Aorta (tissue), 5 donors: ENCODE results near the gene MRPS22. TPM values are rescaled to one million over a fixed set of nuclear protein-coding genes. Genes with fewer than 3 reads are reported as not detected.
A peak's percentile ranks its signal among the peaks of the same experiment; 100 is the strongest.
"Not testable (repeated sequence)": the region's sequence is repeated elsewhere in the genome, so short reads cannot be mapped to it uniquely, and the experiment has no call there.

Experiments
- ATAC-seq: fragments of 200-7000 bp; cut with Tn5 transposase; one replicate; pipeline ENCODE4 v1.9.1; 2022; ENCODE audit warnings: moderate library complexity; ENCODE audit not compliant: low FRiP score
- DNase-seq, 2 donors: peaks; one replicate each; pipeline ENCODE4 v3.0.0-alpha.2; 2020
- H3K27ac ChIP-seq, 2 donors: one replicate each; pipeline ENCODE4 v1.5.1; 2013; ENCODE audit warnings: low read length in 2 of 2, mild to moderate bottlenecking in 2 of 2, moderate library complexity in 2 of 2, control low read depth in 1 of 2, inconsistent platforms in 1 of 2, low read depth in 1 of 2
- H3K27me3 ChIP-seq, 2 donors: one replicate each; pipeline ENCODE4 v1.6.1; 2013; ENCODE audit warnings: control low read depth in 1 of 2, low read length in 1 of 2, mild to moderate bottlenecking in 1 of 2, moderate library complexity in 1 of 2; ENCODE audit not compliant: insufficient read depth in 2 of 2, control insufficient read depth in 1 of 2
- H3K36me3 ChIP-seq, 2 donors: one replicate each; pipeline ENCODE4 v1.6.1; 2013; ENCODE audit warnings: control low read depth in 1 of 2, low read length in 1 of 2, mild to moderate bottlenecking in 1 of 2; ENCODE audit not compliant: insufficient read depth in 2 of 2, control insufficient read depth in 1 of 2
- H3K4me1 ChIP-seq, 2 donors: one replicate each; pipeline ENCODE4 v1.6.1; 2013; ENCODE audit warnings: low read length in 2 of 2, control low read depth in 1 of 2, mild to moderate bottlenecking in 1 of 2, moderate library complexity in 1 of 2; ENCODE audit not compliant: insufficient read depth in 2 of 2, control insufficient read depth in 1 of 2
- H3K4me3 ChIP-seq, 2 donors: one replicate each; pipeline ENCODE4 v1.5.1; 2013; ENCODE audit warnings: low read length in 2 of 2, control low read depth in 1 of 2, mild to moderate bottlenecking in 1 of 2
- H3K9me3 ChIP-seq: one replicate; pipeline ENCODE4 v1.6.1; 2013; ENCODE audit warnings: mild to moderate bottlenecking, low read length; ENCODE audit not compliant: control insufficient read depth
- WGBS, 2 donors: extraction: QIAGEN DNeasy Blood & Tissue Kit; methylation state at CpG; one replicate each; pipeline ENCODE4 v1.1.7; 2013; 5-methylcytosine and 5-hydroxymethylcytosine counted together
- intact Hi-C, 2 donors: fragments of 100-400 bp; cut with DNase I; formaldehyde crosslinking; loops; one replicate each; pipeline versions ENCODE4 v1.14.2 to v1.15.0; 2022
- polyA plus RNA-seq, 2 donors: library from polyadenylated mRNA; stranded (reverse); fragments of 200-250 nt; gene quantifications; one replicate each; pipeline ENCODE4 v1.2.3, GENCODE V29; 2013
- total RNA-seq, 2 donors: library from RNA; stranded (reverse); fragmentation: NEBNext Ultra II Directional; extraction: Animal tissue kit (Norgen Biotek cat#: 25700); gene quantifications; one replicate each; pipeline ENCODE4 v1.2.1, GENCODE V29; 2021
- donor health status: healthy with polysubstance abuse.
- donor health status: Bipolar disorder and iron deficiency.
- donor health status: DM: no; HTN: no; CAD: no.
- donor health status: DM: no; HTN: no; CAD: no.
- donor health status: DM: yes; HTN: yes; CAD: no.

MRPS22 gene
- total and polyA plus RNA-seq, 4 donors: 25.4 to 34.3 (median 31.1) TPM

DNA sequence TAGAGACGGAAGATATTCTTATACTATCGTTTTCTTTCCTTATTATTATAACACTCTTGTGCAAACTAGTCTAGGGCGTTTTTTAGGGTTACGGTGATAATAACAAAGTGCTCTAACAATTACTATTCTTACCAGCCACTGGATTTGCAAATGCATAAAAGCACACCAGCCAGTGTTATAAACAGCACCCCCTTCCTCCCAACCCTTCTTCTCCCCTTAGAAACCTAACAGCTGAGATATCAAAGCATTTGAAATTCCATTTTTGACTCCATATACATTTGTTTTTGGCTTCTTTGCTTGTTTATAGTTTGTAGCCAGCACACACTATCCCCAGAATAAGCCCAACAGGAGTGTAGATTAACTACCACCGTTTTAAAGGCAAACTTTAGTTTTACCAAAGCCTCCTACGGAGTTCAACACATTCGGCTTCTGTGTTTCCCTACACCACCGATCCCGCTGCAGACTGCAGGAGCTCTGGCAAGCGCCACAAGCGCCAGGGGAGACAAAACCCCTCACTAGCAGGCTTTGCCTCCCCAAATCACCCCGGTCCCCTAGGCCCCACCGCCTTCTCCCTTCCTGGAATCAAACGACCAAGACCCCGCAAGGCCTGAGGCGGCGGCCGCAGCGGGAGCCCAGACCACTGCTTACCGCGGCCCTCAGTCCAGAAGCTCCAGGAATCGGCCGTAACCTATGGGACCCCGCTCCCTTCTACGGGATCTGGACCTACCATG is 45.2 kb downstream of the MRPS22 start:
- DNase-seq: no peak
- Histone ChIP-seq H3K9me3 (no peaks in the 10 kb centered on the region), H3K4me1 (peaks cover 0 to 3% of the 10 kb centered on the region in 2 donors), H3K36me3 (no peaks in the 10 kb centered on the region), H3K27me3 (no peaks in the 10 kb centered on the region), H3K4me3 (peak overlapping the region; percentile 81 to 83), H3K27ac (peak overlapping the region; percentile 52 to 73)
- WGBS, 2 donors: 1% methylated on average over 22 to 25 of the region's 25 CpGs
- intact Hi-C loops: loop anchor here (5.0 kb wide), 1 partner anchor 42 kb away; no protein-coding TSS in a partner anchor
- no peak for ATAC-seq

DNA sequence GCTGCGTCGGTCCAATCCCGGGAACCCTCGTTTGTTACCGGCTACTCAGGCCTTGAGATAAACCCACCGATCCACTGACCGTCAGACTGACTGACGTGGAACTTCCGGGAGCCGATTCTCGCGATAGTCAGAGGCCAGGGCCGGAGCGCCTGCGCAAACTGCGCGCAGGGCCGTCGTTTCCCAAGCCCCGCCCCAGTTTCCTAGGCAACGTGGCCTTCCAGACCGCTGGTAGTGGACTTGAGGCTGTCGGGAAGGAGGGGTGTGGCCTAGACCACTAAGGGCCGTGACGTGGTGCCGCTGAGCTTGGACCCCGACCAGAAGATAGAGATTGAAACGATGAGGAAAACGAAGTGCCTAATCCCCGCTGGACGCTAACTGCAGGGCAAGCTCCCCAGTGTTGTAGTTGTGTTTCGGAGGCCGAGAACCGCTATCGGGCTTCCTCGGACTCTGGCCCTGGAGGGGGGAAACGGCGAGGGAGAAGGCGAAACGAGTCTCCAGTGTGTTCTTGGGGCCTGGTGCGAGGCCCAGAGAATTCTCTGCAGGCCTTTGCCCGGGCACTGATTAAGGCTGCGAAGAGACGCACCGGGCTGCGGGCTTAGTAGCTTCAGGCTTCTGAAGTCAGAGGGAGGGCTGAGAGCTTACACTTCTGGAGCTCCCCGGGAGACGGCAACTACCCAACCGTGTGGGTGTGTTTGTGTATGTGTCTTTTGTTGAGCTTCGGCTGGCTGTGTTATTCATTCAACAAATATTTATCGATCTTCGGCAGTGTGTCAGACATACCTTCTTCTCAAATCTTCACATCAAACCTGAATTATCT is 45.9 kb downstream of the MRPS22 start, which contains the start of gene COPB2:
COPB2 (minus strand) TSS at position 96 of the 817 bp plus-strand sequence. CDS start 97 bp downstream, outside the sequence.
- ATAC-seq (peak; percentile 100), DNase-seq (peak; percentile 100)
- intact Hi-C loops: loop anchor here (5.0 kb wide), 1 partner anchor 42 kb away; no protein-coding TSS in a partner anchor
- no peaks in the 10 kb centered on the region for H3K27me3 ChIP-seq
- 0% methylated on average over 52 of the region's 52 CpGs for WGBS, 2 donors
- H3K4me3 ChIP-seq: peak within 1 kb of the TSS; percentile 81 to 83
- H3K27ac ChIP-seq: peak within 1 kb of the TSS; percentile 73 to 99
- H3K9me3 ChIP-seq: no peaks in the 10 kb centered on the region
- no peaks in the 10 kb centered on the region for H3K36me3 ChIP-seq
- H3K4me1 ChIP-seq: peaks cover 0 to 3% of the 10 kb centered on the region in 2 donors

- no peaks in the 10 kb centered on the region for H3K27me3 ChIP-seq
- H3K4me3 ChIP-seq: no peak overlapping the region
- ATAC-seq: no peak
- DNase-seq: no peak
- H3K27ac ChIP-seq: no peak overlapping the region
- intact Hi-C loops: no loop called here
- no peaks in the 10 kb centered on the region for H3K36me3 ChIP-seq
- no peaks in the 10 kb centered on the region for H3K9me3 ChIP-seq
- H3K4me1 ChIP-seq: no peaks in the 10 kb centered on the region
Observed at GRCh38 chr3:139394116-139394515, 50.3 kb downstream of the MRPS22 start.

DNA sequence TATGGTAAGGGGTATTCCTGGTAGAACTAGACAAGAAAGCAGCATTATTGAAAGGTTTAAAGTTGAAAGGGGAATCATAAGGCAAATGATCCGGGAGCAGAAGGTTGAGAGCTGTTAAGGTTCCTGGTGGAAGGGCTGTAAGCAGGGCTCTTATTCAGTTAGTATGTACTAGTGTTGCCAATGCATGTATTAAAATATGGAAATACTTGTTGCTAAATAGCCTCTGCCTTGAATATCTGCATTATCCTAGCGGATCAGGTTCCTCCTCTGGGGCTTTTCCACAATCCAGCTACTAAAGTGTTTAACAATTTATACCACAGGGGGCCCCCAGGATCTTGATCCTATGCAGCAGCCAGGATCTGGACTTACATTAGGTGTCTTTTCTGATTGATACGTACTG is 52.9 kb downstream of the MRPS22 start:
- H3K27ac ChIP-seq: no peak overlapping the region
- no peak overlapping the region for H3K4me3 ChIP-seq
- H3K36me3 ChIP-seq: no peaks in the 10 kb centered on the region
- H3K9me3 ChIP-seq: no peaks in the 10 kb centered on the region
- intact Hi-C loops: no loop called here
- DNase-seq (no peak), ATAC-seq (no peak)
- H3K4me1 ChIP-seq: no peaks in the 10 kb centered on the region
- WGBS, 2 donors: 90 to 93% methylated on average over 3 of the region's 3 CpGs
- H3K27me3 ChIP-seq: no peaks in the 10 kb centered on the region

- ATAC-seq, DNase-seq, intact Hi-C loops, H3K4me1 ChIP-seq, H3K36me3 ChIP-seq, H3K4me3 ChIP-seq, H3K27ac ChIP-seq, H3K27me3 ChIP-seq, H3K9me3 ChIP-seq: not testable (repeated sequence)
- 77 to 81% methylated on average over 2 of the region's 2 CpGs for WGBS, 2 donors
Observed at GRCh38 chr3:139401155-139401554, 57.3 kb downstream of the MRPS22 start.

Other genes with a start within 250 kb of the MRPS22 start
- gene COPB2, start 45.6 kb downstream of the MRPS22 start, total RNA-seq: 100 to 1,000 TPM; 124 to 130 TPM
- gene COPB2, start 45.6 kb downstream of the MRPS22 start, polyA plus RNA-seq: 10 to 100 TPM; 44.5 to 51.7 TPM
- gene RBP2, start 132.5 kb downstream of the MRPS22 start, total RNA-seq: not detected
- 1,000 to 10,000 TPM in 1 of 2 donors, under 1 TPM in 1; 0.18 to 1,154 TPM for gene RBP2, start 132.5 kb downstream of the MRPS22 start, polyA plus RNA-seq
- gene RBP1, start 195.7 kb downstream of the MRPS22 start, total RNA-seq: 10 to 100 TPM; 26.8 to 31.0 TPM
- 10 to 100 TPM; 31.9 to 60.4 TPM for gene RBP1, start 195.7 kb downstream of the MRPS22 start, polyA plus RNA-seq